AG09309 (cell line): Measurements from ENCODE around the gene CDK16.

Experiments used
- DNase-seq: peaks from one replicate; pipeline ENCODE4 v3.0.0-alpha.2; 2010; ENCODE audit warnings: low read depth
- H3K4me3 ChIP-seq: 2 replicates; pipeline ENCODE4 v1.5.1; 2011; ENCODE audit warnings: mild to moderate bottlenecking, low read depth, low read length, moderate library complexity; ENCODE audit not compliant: control insufficient read depth
- TF ChIP-seq, protein P1 (sequence below): IDR thresholded peaks from 2 replicates; pipeline ENCODE4 v1.5.1; 2011; ENCODE audit warnings: mild to moderate bottlenecking, low read depth, low read length, inconsistent platforms; ENCODE audit not compliant: insufficient read depth, control insufficient read depth; ENCODE audit errors: missing control alignments

CDK16 gene

DNA sequence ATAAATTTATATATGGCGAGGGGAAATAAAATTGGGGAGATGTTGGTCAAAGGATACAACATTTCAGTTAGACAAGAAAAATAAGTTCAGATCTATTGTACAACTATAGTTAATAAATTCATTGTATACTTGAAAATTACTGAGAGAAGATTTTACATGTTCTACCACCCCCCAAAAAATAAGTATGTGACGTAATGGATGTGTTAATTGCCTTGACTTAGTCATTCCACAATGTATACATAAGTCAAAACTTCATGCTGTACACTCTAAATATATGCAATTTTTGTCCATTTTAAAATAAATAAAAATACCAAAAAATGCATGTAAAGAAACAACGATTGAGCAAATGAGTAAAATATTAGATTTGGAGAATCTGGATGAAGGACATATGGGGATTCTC is 16.1 kb downstream of the CDK16 start:
- no peak overlapping the region for H3K4me3 ChIP-seq
- TF ChIP-seq, protein P1, sequence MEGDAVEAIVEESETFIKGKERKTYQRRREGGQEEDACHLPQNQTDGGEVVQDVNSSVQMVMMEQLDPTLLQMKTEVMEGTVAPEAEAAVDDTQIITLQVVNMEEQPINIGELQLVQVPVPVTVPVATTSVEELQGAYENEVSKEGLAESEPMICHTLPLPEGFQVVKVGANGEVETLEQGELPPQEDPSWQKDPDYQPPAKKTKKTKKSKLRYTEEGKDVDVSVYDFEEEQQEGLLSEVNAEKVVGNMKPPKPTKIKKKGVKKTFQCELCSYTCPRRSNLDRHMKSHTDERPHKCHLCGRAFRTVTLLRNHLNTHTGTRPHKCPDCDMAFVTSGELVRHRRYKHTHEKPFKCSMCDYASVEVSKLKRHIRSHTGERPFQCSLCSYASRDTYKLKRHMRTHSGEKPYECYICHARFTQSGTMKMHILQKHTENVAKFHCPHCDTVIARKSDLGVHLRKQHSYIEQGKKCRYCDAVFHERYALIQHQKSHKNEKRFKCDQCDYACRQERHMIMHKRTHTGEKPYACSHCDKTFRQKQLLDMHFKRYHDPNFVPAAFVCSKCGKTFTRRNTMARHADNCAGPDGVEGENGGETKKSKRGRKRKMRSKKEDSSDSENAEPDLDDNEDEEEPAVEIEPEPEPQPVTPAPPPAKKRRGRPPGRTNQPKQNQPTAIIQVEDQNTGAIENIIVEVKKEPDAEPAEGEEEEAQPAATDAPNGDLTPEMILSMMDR, result no peak
- no peak for DNase-seq

DNA sequence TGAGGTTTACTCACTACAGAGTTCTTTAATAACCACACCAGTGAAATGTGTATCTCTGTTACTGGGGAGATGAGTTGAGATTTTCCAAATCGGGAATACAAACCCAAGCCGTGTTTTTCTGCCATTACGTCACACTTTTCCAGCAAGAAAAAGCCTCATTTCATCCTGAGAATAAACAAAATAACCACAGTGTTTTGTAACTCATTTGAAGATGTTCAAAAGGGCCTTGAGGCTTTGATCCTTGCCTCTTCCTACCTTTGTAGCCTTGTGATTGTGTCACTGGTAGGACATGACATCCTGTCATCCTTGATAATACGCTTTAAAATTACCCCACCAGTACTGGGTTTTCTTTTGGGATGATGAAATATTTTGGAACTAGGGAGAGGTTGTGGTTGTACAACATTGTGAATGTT is 17.2 kb downstream of the CDK16 start:
- H3K4me3 ChIP-seq, result no peak overlapping the region
- TF ChIP-seq, protein P1, result no peak
- no peak for DNase-seq

DNA sequence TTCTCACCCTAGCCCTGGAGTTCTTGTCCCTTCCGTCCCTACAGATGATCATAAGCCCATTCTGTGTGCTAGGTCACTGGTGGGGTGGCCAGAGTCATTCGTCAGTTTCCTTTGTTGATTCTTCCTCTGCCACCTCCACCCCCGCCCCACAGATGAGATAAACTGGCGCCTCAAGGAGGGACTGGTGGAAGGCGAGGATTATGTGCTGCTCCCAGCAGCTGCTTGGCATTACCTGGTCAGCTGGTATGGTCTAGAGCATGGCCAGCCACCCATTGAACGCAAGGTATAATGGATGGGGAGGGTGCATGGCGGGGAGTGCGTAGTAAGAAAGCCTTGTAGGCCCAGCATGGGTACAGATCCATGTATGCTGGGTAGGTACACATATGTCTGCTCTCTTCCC is 20.7 kb downstream of the CDK16 start:
- DNase-seq, result no peak

DNA sequence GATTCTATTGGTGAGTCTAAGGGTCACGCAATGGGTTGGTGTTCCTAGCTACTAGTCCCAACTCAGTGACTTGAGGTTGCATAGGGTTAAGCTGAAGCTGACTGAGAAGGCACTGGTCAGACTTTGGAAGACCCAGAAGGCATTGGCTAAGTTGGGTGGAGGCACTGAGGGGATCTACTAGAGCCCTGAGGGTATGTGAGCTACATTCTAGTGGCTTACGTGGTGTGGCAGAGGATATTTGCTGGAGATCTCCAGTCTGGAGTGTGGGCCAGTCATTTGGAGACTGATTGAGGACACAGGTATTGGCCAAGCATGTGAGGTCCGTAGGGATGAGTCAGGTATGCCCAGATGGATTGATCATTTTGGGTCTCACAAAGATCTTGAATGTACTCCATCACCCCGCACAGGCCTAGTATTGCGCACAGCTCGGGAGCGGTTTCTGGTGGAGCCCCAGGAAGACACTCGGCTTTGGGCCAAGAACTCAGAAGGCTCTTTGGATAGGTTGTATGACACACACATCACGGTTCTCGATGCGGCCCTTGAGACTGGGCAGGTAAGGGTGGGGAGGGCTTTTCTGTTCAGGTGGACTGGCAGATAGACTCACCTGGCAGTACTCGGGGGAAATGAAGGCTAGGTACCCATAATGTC is 21.5 kb downstream of the CDK16 start:
- TF ChIP-seq, protein P1, result no peak
- no peak overlapping the region for H3K4me3 ChIP-seq
- DNase-seq, result no peak

More for the DNA sequence above, 20.7 kb downstream of the CDK16 start:
- H3K4me3 ChIP-seq, result no peak overlapping the region
- TF ChIP-seq, protein P1, result no peak

DNA sequence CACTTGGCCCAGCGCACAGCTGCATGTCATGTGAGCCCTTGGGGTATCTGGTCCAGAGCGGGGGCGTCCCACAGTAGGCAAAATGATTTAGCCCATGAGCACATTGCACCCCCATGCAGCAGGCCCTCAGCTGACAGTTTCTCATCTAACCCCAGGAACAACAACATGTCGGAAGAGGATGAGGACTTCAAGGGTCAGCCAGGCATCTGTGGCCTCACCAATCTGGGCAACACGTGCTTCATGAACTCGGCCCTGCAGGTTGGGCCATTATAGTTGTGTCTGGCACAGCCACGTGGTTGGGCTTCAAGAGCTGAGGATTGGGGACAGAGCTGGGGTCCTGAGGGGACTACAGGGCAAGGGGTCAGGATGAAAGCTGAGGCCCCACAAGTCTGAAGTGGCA is 22.1 kb downstream of the CDK16 start:
- H3K4me3 ChIP-seq, result no peak overlapping the region
- TF ChIP-seq, protein P1, result no peak
- DNase-seq, result no peak

DNA sequence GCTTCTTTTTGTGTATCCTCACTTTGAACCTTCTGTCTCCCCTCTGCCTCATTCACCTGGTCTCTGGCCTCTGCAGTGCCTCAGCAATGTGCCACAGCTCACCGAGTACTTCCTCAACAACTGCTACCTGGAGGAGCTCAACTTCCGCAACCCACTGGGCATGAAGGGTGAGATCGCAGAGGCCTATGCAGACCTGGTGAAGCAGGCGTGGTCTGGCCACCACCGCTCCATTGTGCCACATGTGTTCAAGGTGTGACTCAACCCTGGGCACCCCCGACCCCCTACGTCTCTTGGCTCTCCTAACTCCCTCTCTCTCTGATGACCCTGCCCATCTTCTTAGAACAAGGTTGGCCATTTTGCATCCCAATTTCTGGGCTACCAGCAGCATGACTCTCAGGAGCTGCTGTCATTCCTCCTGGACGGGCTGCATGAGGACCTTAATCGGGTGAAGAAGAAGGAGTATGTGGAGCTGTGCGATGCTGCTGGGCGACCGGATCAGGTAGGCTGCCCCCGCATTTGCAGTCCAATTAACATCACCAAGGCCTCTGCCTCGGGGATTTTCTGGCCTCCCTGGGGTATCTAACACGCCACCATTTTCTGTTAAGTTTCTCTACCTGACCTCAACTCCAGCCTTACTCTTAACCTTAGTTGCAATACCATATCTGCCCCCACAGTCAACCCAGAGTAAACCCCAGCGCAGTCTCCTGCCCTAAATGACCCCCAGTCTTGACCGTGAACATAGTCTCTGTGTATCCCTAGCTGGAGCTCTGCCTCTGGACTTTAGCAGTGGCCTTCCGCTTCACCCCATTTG is 22.9 kb downstream of the CDK16 start:
- H3K4me3 ChIP-seq, result no peak overlapping the region
- TF ChIP-seq, protein P1, result no peak
- DNase-seq, result no peak
